Measurements from ENCODE around the gene ARFGEF3. TPM values are rescaled to one million over a fixed set of nuclear protein-coding genes. Genes with fewer than 3 reads are reported as not detected.

The ARFGEF3 gene
- total RNA-seq, 1 experiment from 2014 or later, result 5.2 TPM

GRCh38 chr6:138371452-138371711, 209.6 kb downstream of the ARFGEF3 start:
- intact Hi-C loops (cut with micrococcal nuclease; ENCODE audit: unreplicated experiment), result no loop called here
- ChIA-PET CTCF (interaction anchor here (0.7 to 1.2 kb wide), 2 partner anchors 33 to 96 kb away, joined by 3 to 6 read pairs; partner anchors contain the start of gene HEBP2), POLR2A (interaction anchor here (0.6 kb wide), 2 partner anchors 54 to 265 kb away, joined by 3 to 4 read pairs; no protein-coding TSS in a partner anchor)
- H3K36me3 Mint-ChIP-seq (ENCODE audit: insufficient read depth, unreplicated experiment), result no peaks in the 10 kb centered on the region
- H3K27me3 ChIP-seq (replicated peaks; ENCODE audit: control insufficient read depth, insufficient read depth, low read length), result no peaks in the 10 kb centered on the region
- peaks cover 9% of the 10 kb centered on the region for H3K9me3 Mint-ChIP-seq (ENCODE audit: unreplicated experiment)
- peak overlapping the region; percentile 34 for H3K4me3 Mint-ChIP-seq (ENCODE audit: unreplicated experiment)
- TF ChIP-seq, protein P1, sequence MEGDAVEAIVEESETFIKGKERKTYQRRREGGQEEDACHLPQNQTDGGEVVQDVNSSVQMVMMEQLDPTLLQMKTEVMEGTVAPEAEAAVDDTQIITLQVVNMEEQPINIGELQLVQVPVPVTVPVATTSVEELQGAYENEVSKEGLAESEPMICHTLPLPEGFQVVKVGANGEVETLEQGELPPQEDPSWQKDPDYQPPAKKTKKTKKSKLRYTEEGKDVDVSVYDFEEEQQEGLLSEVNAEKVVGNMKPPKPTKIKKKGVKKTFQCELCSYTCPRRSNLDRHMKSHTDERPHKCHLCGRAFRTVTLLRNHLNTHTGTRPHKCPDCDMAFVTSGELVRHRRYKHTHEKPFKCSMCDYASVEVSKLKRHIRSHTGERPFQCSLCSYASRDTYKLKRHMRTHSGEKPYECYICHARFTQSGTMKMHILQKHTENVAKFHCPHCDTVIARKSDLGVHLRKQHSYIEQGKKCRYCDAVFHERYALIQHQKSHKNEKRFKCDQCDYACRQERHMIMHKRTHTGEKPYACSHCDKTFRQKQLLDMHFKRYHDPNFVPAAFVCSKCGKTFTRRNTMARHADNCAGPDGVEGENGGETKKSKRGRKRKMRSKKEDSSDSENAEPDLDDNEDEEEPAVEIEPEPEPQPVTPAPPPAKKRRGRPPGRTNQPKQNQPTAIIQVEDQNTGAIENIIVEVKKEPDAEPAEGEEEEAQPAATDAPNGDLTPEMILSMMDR (IDR thresholded peaks at IDR 0.05; ENCODE audit: insufficient read depth in 1 of 2, low read depth in 1 of 2, low read length in 1 of 2, severe bottlenecking in 1 of 2, unreplicated experiment in 1 of 2), result no peak
- peaks cover 21% of the 10 kb centered on the region for H3K4me1 ChIP-seq
- peaks cover 17% of the 10 kb centered on the region for H3K4me1 Mint-ChIP-seq (ENCODE audit: low read depth, unreplicated experiment)
- no peak for DNase-seq
- H3K36me3 ChIP-seq (ENCODE audit: control insufficient read depth, insufficient read depth, low read length), result no peaks in the 10 kb centered on the region
- H3K27ac Mint-ChIP-seq (ENCODE audit: unreplicated experiment), result no peak overlapping the region
- H3K9me3 ChIP-seq, result no peaks in the 10 kb centered on the region
- H3K4me3 ChIP-seq (ENCODE audit: low read depth, low read length), result no peak overlapping the region
- no TSS peak for BruUV-seq (replicated peaks)
- no peaks in the 10 kb centered on the region for H3K27me3 Mint-ChIP-seq (ENCODE audit: insufficient read depth, unreplicated experiment)

- Histone ChIP-seq H3K4me3 (ENCODE audit: low read depth, low read length) (no peak overlapping the region), H3K27me3 (replicated peaks; ENCODE audit: control insufficient read depth, insufficient read depth, low read length) (no peaks in the 10 kb centered on the region), H3K9me3 (no peaks in the 10 kb centered on the region), H3K4me1 (peaks cover 21% of the 10 kb centered on the region), H3K36me3 (ENCODE audit: control insufficient read depth, insufficient read depth, low read length) (no peaks in the 10 kb centered on the region)
- Mint-ChIP-seq H3K27me3 (ENCODE audit: insufficient read depth, unreplicated experiment) (no peaks in the 10 kb centered on the region), H3K4me3 (ENCODE audit: unreplicated experiment) (peak overlapping the region; percentile 34), H3K9me3 (ENCODE audit: unreplicated experiment) (peaks cover 9% of the 10 kb centered on the region), H3K4me1 (ENCODE audit: low read depth, unreplicated experiment) (peaks cover 17% of the 10 kb centered on the region), H3K27ac (ENCODE audit: unreplicated experiment) (no peak overlapping the region), H3K36me3 (ENCODE audit: insufficient read depth, unreplicated experiment) (no peaks in the 10 kb centered on the region)
- ChIA-PET POLR2A (no interaction called here), CTCF (interaction anchor here (1.2 kb wide), 1 partner anchor 33 kb away, joined by 6 read pairs; the partner anchor contains the start of gene HEBP2)
- BruUV-seq (replicated peaks), result no TSS peak
- TF ChIP-seq, protein P1 (IDR thresholded peaks at IDR 0.05; ENCODE audit: insufficient read depth in 1 of 2, low read depth in 1 of 2, low read length in 1 of 2, severe bottlenecking in 1 of 2, unreplicated experiment in 1 of 2), result no peak
- DNase-seq, result no peak
- intact Hi-C loops (cut with micrococcal nuclease; ENCODE audit: unreplicated experiment), result no loop called here
Observed at GRCh38 chr6:138371720-138372119, 210.0 kb downstream of the ARFGEF3 start.

DNA sequence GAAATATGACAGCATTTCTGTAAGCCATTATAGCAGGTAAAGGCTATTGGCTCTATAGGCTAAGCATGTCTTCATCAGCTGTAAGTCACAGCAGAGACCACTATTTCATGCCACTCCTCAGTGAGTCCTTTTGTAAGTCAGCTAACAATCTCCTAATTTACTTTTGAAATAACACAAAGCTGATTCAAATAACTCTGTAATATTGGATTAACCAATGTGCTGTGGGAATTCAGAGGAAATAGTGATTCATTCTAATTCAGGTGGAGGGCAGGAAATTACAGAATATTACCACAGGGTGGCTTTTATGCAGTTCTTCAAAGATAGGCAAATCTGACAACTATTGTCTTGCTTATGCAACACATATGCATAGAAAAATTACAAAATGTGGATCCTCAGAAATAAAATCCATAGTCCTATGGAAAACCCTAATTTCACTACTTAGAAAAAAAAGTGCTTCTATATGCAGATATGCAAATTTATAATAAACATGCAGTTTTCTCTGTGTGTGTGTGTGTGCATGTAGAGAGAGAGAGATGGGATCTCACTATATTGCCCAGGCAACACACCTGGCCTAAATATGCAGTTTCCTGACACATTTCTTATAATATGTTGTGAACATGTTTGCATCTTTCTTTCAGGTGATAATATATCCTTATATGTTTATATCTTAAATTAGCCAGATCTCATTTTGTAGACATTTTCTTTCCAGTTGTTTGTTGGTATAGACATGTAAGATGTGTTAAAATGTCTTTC, 211.1 kb downstream of the ARFGEF3 start:
- H3K36me3 ChIP-seq (ENCODE audit: control insufficient read depth, insufficient read depth, low read length), result no peaks in the 10 kb centered on the region
- TF ChIP-seq, protein P1 (IDR thresholded peaks at IDR 0.05; ENCODE audit: insufficient read depth in 1 of 2, low read depth in 1 of 2, low read length in 1 of 2, severe bottlenecking in 1 of 2, unreplicated experiment in 1 of 2), result no peak
- DNase-seq, result no peak
- H3K4me3 Mint-ChIP-seq (ENCODE audit: unreplicated experiment), result no peak overlapping the region
- no peaks in the 10 kb centered on the region for H3K27me3 Mint-ChIP-seq (ENCODE audit: insufficient read depth, unreplicated experiment)
- H3K9me3 ChIP-seq, result no peaks in the 10 kb centered on the region
- H3K9me3 Mint-ChIP-seq (ENCODE audit: unreplicated experiment), result peaks cover 2% of the 10 kb centered on the region
- H3K27me3 ChIP-seq (replicated peaks; ENCODE audit: control insufficient read depth, insufficient read depth, low read length), result no peaks in the 10 kb centered on the region
- no peak overlapping the region for H3K4me3 ChIP-seq (ENCODE audit: low read depth, low read length)
- BruUV-seq (replicated peaks), result no TSS peak
- intact Hi-C loops (cut with micrococcal nuclease; ENCODE audit: unreplicated experiment), result no loop called here
- peaks cover 17% of the 10 kb centered on the region for H3K4me1 Mint-ChIP-seq (ENCODE audit: low read depth, unreplicated experiment)
- ChIA-PET CTCF (no interaction called here), POLR2A (no interaction called here)
- no peak overlapping the region for H3K27ac Mint-ChIP-seq (ENCODE audit: unreplicated experiment)
- no peaks in the 10 kb centered on the region for H3K36me3 Mint-ChIP-seq (ENCODE audit: insufficient read depth, unreplicated experiment)
- H3K4me1 ChIP-seq, result peaks cover 21% of the 10 kb centered on the region
